WTC11 (cell line): ENCODE results near the gene BUD23. TPM values are rescaled to one million over a fixed set of nuclear protein-coding genes. Genes with fewer than 3 reads are reported as not detected.
A peak's percentile ranks its signal among the peaks of the same experiment; 100 is the strongest.
"Not testable (repeated sequence)": the region's sequence is repeated elsewhere in the genome, so short reads cannot be mapped to it uniquely, and the experiment has no call there.

Experiments used
- ATAC-seq: fragments of 200-7000 bp; cut with Tn5 transposase; 2 replicates; pipeline ENCODE4 v1.10.0; 2021; ENCODE audit warnings: mild to moderate bottlenecking, moderate library complexity
- CTCF ChIA-PET: fragments of 300-600 bp; sonication (Branson Sonifier 250); formaldehyde crosslinking; loops from one replicate; lab custom pipeline; 2021; ENCODE audit warnings: antibody characterized with exemption; lab: Charles Lee
- POLR2A ChIA-PET: fragments of 350-600 bp; sonication (Branson Sonifier 250); formaldehyde crosslinking; loops from one replicate; lab custom pipeline; 2021; ENCODE audit warnings: antibody characterized with exemption; lab: Charles Lee
- DNase-seq: peaks from one replicate; pipeline ENCODE4 v3.0.0; 2021; ENCODE audit warnings: low spot score
- H3K27ac Mint-ChIP-seq: 2 replicates; pipeline ENCODE4 v1.8.0; 2021; ENCODE audit warnings: mixed read lengths
- H3K27me3 Mint-ChIP-seq: 2 replicates; pipeline ENCODE4 v1.8.0; 2021; ENCODE audit warnings: low read depth, mild to moderate bottlenecking, moderate library complexity, mixed read lengths
- H3K36me3 Mint-ChIP-seq: 2 replicates; pipeline ENCODE4 v1.8.0; 2021; ENCODE audit warnings: mixed read lengths
- H3K4me1 Mint-ChIP-seq: 2 replicates; pipeline ENCODE4 v1.8.0; 2022; ENCODE audit warnings: mixed read lengths
- H3K4me3 Mint-ChIP-seq: 2 replicates; pipeline ENCODE4 v1.8.0; 2021; ENCODE audit warnings: mild to moderate bottlenecking, moderate library complexity, mixed read lengths
- H3K9me3 Mint-ChIP-seq: 2 replicates; pipeline ENCODE4 v1.8.0; 2021; ENCODE audit warnings: mixed read lengths
- ARID4B ChIP-seq: sonication (generic); formaldehyde crosslinking; IDR thresholded peaks from 2 replicates; pipeline ENCODE4 v1.8.0; 2023; ENCODE audit warnings: missing genetic modification reagents, mild to moderate bottlenecking, borderline replicate concordance
- ESRRA ChIP-seq: sonication (generic); formaldehyde crosslinking; IDR thresholded peaks from 2 replicates; pipeline ENCODE4 v1.8.1; 2022; ENCODE audit warnings: mild to moderate bottlenecking, missing genetic modification reagents, borderline replicate concordance
- MXD4 ChIP-seq: fragments of 250-450 bp; sonication (Bioruptor Pico); IDR thresholded peaks from 2 replicates; pipeline ENCODE4 v1.8.0; 2021; ENCODE audit warnings: mild to moderate bottlenecking, moderate library complexity, borderline replicate concordance
- MYBL2 ChIP-seq: sonication (generic); formaldehyde crosslinking; IDR thresholded peaks from 2 replicates; pipeline ENCODE4 v1.8.1; 2023; ENCODE audit warnings: mild to moderate bottlenecking, moderate library complexity, missing genetic modification reagents
- NFE2L1 ChIP-seq: sonication (generic); formaldehyde crosslinking; IDR thresholded peaks from 2 replicates; pipeline ENCODE4 v1.8.1; 2023; ENCODE audit warnings: missing genetic modification reagents
- TEAD4 ChIP-seq: sonication (generic); formaldehyde crosslinking; IDR thresholded peaks from 2 replicates; pipeline ENCODE4 v1.8.0; 2022; ENCODE audit warnings: mild to moderate bottlenecking, missing genetic modification reagents
- TP53 ChIP-seq: sonication (generic); formaldehyde crosslinking; IDR thresholded peaks from 2 replicates; pipeline ENCODE4 v1.8.1; 2023; ENCODE audit warnings: mild to moderate bottlenecking, missing genetic modification reagents
- ZBTB21 ChIP-seq: sonication (generic); formaldehyde crosslinking; IDR thresholded peaks from 2 replicates; pipeline ENCODE4 v1.8.1; 2023; ENCODE audit warnings: mild to moderate bottlenecking, missing genetic modification reagents, borderline replicate concordance
- ZSCAN18 ChIP-seq: fragments of 250-450 bp; sonication (Bioruptor Pico); IDR thresholded peaks from 2 replicates; pipeline ENCODE4 v2.1.2; 2022; ENCODE audit warnings: mild to moderate bottlenecking, moderate library complexity
- total RNA-seq: library from RNA; stranded (reverse); gene quantifications from 3 replicates; pipeline ENCODE4 v1.2.3, GENCODE V29; 2021

BUD23 gene
- total RNA-seq, 1 experiment from 2014 or later = 91.9 TPM

- TF ChIP-seq ARID4B (CRISPR knock-in tag) (no peak), ZBTB21 (CRISPR knock-in tag) (no peak)
Measured at GRCh38 chr7:73719806-73720169, 36.4 kb downstream of the BUD23 start (continued).

- H3K9me3 Mint-ChIP-seq, H3K27ac Mint-ChIP-seq, H3K4me1 Mint-ChIP-seq, ATAC-seq, DNase-seq, H3K36me3 Mint-ChIP-seq, POLR2A ChIA-PET: not testable (repeated sequence)
- Mint-ChIP-seq H3K4me3 (peak overlapping the region; percentile 64), H3K27me3 (peaks cover 42% of the 10 kb centered on the region)
- CTCF ChIA-PET = interaction anchor here (1.2 to 2.0 kb wide), 7 partner anchors 8 to 114 kb away, joined by 4 to 18 read pairs (median 4); no protein-coding TSS in a partner anchor
Measured at GRCh38 chr7:73720443-73720842, 37.0 kb downstream of the BUD23 start.

GRCh38 chr7:73721377-73721817, 38.0 kb downstream of the BUD23 start:
- H3K36me3 Mint-ChIP-seq = no peaks in the 10 kb centered on the region
- TF ChIP-seq ESRRA (CRISPR knock-in tag) (no peak), TP53 (CRISPR knock-in tag) (no peak)
- no peaks in the 10 kb centered on the region for H3K4me1 Mint-ChIP-seq
- peaks cover 42% of the 10 kb centered on the region for H3K27me3 Mint-ChIP-seq
- H3K4me3 Mint-ChIP-seq = no peak overlapping the region
- H3K9me3 Mint-ChIP-seq = no peaks in the 10 kb centered on the region
- ChIA-PET POLR2A (no interaction called here), CTCF (interaction anchor here (0.9 to 1.2 kb wide), 2 partner anchors 37 to 114 kb away, joined by 4 read pairs; no protein-coding TSS in a partner anchor)
- no peak for DNase-seq
- H3K27ac Mint-ChIP-seq = no peak overlapping the region
- ATAC-seq = no peak

GRCh38 chr7:73722182-73722581, 38.8 kb downstream of the BUD23 start:
- not testable (repeated sequence) for H3K4me1 Mint-ChIP-seq, H3K4me3 Mint-ChIP-seq, H3K9me3 Mint-ChIP-seq, H3K27ac Mint-ChIP-seq, DNase-seq, ATAC-seq, H3K36me3 Mint-ChIP-seq
- peaks cover 42% of the 10 kb centered on the region for H3K27me3 Mint-ChIP-seq
- POLR2A ChIA-PET = interaction anchor here (0.6 kb wide), 2 partner anchors 39 to 183 kb away, joined by 3 read pairs; no protein-coding TSS in a partner anchor
- CTCF ChIA-PET = interaction anchor here (0.9 kb wide), 1 partner anchor 115 kb away, joined by 4 read pairs; no protein-coding TSS in a partner anchor

GRCh38 chr7:73722785-73723184, 39.4 kb downstream of the BUD23 start:
- Mint-ChIP-seq H3K27me3 (peaks cover 39% of the 10 kb centered on the region), H3K4me3 (no peak overlapping the region), H3K27ac (no peak overlapping the region), H3K36me3 (no peaks in the 10 kb centered on the region), H3K9me3 (no peaks in the 10 kb centered on the region), H3K4me1 (peaks cover under 1% of the 10 kb centered on the region)
- DNase-seq (no peak), ATAC-seq (no peak)
- ChIA-PET CTCF (no interaction called here), POLR2A (interaction anchor here (0.6 kb wide), 2 partner anchors 39 to 183 kb away, joined by 3 read pairs; no protein-coding TSS in a partner anchor)
- TF ChIP-seq ZSCAN18 (CRISPR knock-in tag) (no peak), MYBL2 (CRISPR knock-in tag) (no peak), NFE2L1 (CRISPR knock-in tag) (no peak), TEAD4 (CRISPR knock-in tag) (no peak), MXD4 (CRISPR knock-in tag) (no peak)
